ENCODE results near the gene CDK18. TPM values are rescaled to one million over a fixed set of nuclear protein-coding genes. Genes with fewer than 3 reads are reported as not detected.

Gene CDK18
- total RNA-seq, 4 donors from 2014 or later: 4.1 to 28.2 (median 8.5) TPM

GRCh38 chr1:205526431-205526830, 22.0 kb downstream of the CDK18 start:
- no peak for DNase-seq
- H3K36me3 ChIP-seq: no peaks in the 10 kb centered on the region
- no peaks in the 10 kb centered on the region for H3K9me3 ChIP-seq
- intact Hi-C loops (cut with DNase I; ENCODE audit: low total_unique reads): no loop called here
- TF ChIP-seq POLR2A (IDR thresholded peaks at IDR 0.05): no peak
- no peak for TF ChIP-seq CTCF (IDR thresholded peaks at IDR 0.05)
- peaks cover 0 to 10% of the 10 kb centered on the region in 2 donors for H3K4me1 ChIP-seq
- H3K4me3 ChIP-seq: no peak overlapping the region
- no peak overlapping the region for H3K27ac ChIP-seq
- no peaks in the 10 kb centered on the region for H3K27me3 ChIP-seq

GRCh38 chr1:205527931-205528330, 23.5 kb downstream of the CDK18 start:
- Histone ChIP-seq H3K27ac (no peak overlapping the region), H3K4me3 (no peak overlapping the region), H3K9me3 (no peaks in the 10 kb centered on the region), H3K4me1 (no peaks in the 10 kb centered on the region), H3K36me3 (no peaks in the 10 kb centered on the region), H3K27me3 (no peaks in the 10 kb centered on the region)
- intact Hi-C loops (cut with DNase I; ENCODE audit: low total_unique reads): no loop called here
- no peak for DNase-seq
- TF ChIP-seq CTCF (IDR thresholded peaks at IDR 0.05): no peak
- no peak for TF ChIP-seq POLR2A (IDR thresholded peaks at IDR 0.05)

GRCh38 chr1:205528446-205528886, 24.0 kb downstream of the CDK18 start:
- Histone ChIP-seq H3K9me3 (no peaks in the 10 kb centered on the region), H3K4me1 (no peaks in the 10 kb centered on the region), H3K27me3 (no peaks in the 10 kb centered on the region), H3K27ac (no peak overlapping the region), H3K4me3 (no peak overlapping the region), H3K36me3 (no peaks in the 10 kb centered on the region)
- DNase-seq: no peak
- intact Hi-C loops (cut with DNase I; ENCODE audit: low total_unique reads): no loop called here
- TF ChIP-seq CTCF (IDR thresholded peaks at IDR 0.05): no peak
- no peak for TF ChIP-seq POLR2A (IDR thresholded peaks at IDR 0.05)

GRCh38 chr1:205528887-205529825, 24.7 kb downstream of the CDK18 start:
- intact Hi-C loops (cut with DNase I; ENCODE audit: low total_unique reads): no loop called here
- no peak for TF ChIP-seq POLR2A (IDR thresholded peaks at IDR 0.05)
- peak; percentile 90 to 96 (median 92) for TF ChIP-seq CTCF (IDR thresholded peaks at IDR 0.05)
- DNase-seq: peak; percentile 79 to 82

GRCh38 chr1:205530116-205530515, 25.6 kb downstream of the CDK18 start:
- TF ChIP-seq POLR2A (IDR thresholded peaks at IDR 0.05): no peak
- TF ChIP-seq CTCF (IDR thresholded peaks at IDR 0.05): no peak
- H3K4me1 ChIP-seq: no peaks in the 10 kb centered on the region
- intact Hi-C loops (cut with DNase I; ENCODE audit: low total_unique reads): no loop called here

More at GRCh38 chr1:205528887-205529825, 24.7 kb downstream of the CDK18 start:
- H3K27ac ChIP-seq: no peak overlapping the region
- no peaks in the 10 kb centered on the region for H3K36me3 ChIP-seq
- no peaks in the 10 kb centered on the region for H3K4me1 ChIP-seq
- no peaks in the 10 kb centered on the region for H3K27me3 ChIP-seq
- peak overlapping the region; percentile 24 to 27 for H3K4me3 ChIP-seq
- no peaks in the 10 kb centered on the region for H3K9me3 ChIP-seq

More at GRCh38 chr1:205530116-205530515, 25.6 kb downstream of the CDK18 start:
- Histone ChIP-seq H3K4me3 (no peak overlapping the region), H3K27ac (no peak overlapping the region), H3K36me3 (no peaks in the 10 kb centered on the region), H3K27me3 (no peaks in the 10 kb centered on the region), H3K9me3 (no peaks in the 10 kb centered on the region)
- no peak for DNase-seq

Data from uterus (tissue), 4 donors.